Endometrial microvascular endothelial cells (primary cell): ENCODE data around the gene PDCD2L. TPM values are rescaled to one million over a fixed set of nuclear protein-coding genes. Genes with fewer than 3 reads are reported as not detected.
"Not testable (repeated sequence)": the region's sequence is repeated elsewhere in the genome, so short reads cannot be mapped to it uniquely, and the experiment has no call there.

Experiments used
- in situ Hi-C: cut with HindIII; loops from 2 replicates; pipeline ENCODE4 v1.10.0; 2017; ENCODE audit warnings: low sequenced_read_pairs, low pct_unique_long_range_greater_than_20kb; ENCODE audit errors: inconsistent ontology term
- total RNA-seq: library from RNA; depleted of rRNA; stranded (reverse); fragments of >200 nt; gene quantifications from one replicate; pipeline ENCODE4 v1.2.3, GENCODE V29; 2015; ENCODE audit errors: inconsistent ontology term

The PDCD2L gene, protein sequence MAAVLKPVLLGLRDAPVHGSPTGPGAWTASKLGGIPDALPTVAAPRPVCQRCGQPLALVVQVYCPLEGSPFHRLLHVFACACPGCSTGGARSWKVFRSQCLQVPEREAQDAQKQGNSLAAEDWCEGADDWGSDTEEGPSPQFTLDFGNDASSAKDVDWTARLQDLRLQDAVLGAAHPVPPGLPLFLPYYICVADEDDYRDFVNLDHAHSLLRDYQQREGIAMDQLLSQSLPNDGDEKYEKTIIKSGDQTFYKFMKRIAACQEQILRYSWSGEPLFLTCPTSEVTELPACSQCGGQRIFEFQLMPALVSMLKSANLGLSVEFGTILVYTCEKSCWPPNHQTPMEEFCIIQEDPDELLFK
- total RNA-seq: 24.8 TPM

GRCh38 chr19:34404109-34404909 is at the start of gene PDCD2L:
TSS of gene PDCD2L (plus strand) at chr19:34404399. CDS start at chr19:34404431, 32 bp downstream.
- in situ Hi-C loops: no loop called here

- in situ Hi-C loops: no loop called here
These were observed 49.0 kb upstream of the PDCD2L start for GRCh38 chr19:34355201-34355600.

- in situ Hi-C loops: no loop called here
These were observed 47.3 kb upstream of the PDCD2L start for GRCh38 chr19:34356875-34357274.

DNA sequence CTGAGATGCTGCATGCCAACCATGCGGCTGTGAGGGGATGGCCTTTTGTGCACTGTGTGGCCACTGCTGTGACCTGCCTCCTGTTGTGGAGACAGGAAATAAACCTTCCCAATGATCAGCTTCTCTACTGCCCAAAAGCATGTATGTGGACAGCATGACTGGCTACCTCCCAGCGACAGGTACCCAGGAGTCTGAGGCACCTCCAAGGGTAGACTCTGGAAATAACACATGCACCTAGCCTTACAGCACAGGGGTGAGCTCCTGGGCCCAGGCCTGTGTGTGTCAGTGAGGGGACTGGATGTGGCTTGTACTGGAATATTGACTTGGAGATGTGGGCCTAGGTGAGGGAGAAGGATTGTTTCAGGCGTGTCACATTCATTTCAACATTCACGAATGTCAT is 46.8 kb upstream of the PDCD2L start:
- in situ Hi-C loops: no loop called here

GRCh38 chr19:34359140-34359953 is 44.9 kb upstream of the PDCD2L start:
- in situ Hi-C loops: no loop called here

GRCh38 chr19:34359954-34360315 is 44.3 kb upstream of the PDCD2L start:
- in situ Hi-C loops: no loop called here

DNA sequence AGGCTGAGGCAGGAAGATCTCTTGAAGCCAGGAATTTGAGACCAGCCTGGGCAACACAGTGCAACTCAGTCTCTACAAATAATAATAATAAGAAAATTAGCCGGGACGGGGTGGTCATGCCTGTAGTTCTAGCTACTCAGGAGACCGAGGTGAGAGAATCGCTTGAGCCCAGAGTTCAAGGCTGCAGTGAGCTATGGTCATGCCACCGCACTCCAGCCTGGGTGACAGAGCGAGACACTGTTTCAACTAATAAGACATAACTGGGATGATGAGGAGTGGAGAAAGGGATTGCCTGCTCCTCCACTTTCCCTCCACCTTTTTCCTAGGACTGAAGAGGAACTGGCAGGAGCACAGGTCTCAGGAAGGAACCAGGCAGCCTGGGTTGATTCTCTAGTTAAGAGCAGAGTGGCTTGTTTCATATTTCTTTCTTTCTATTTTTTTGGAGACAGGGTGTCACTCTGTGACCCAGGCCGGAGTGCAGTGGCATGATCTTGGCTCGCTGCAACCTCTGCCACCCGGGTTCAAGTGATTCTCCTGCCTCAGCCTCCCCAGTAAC is 43.8 kb upstream of the PDCD2L start:
- in situ Hi-C loops: no loop called here

DNA sequence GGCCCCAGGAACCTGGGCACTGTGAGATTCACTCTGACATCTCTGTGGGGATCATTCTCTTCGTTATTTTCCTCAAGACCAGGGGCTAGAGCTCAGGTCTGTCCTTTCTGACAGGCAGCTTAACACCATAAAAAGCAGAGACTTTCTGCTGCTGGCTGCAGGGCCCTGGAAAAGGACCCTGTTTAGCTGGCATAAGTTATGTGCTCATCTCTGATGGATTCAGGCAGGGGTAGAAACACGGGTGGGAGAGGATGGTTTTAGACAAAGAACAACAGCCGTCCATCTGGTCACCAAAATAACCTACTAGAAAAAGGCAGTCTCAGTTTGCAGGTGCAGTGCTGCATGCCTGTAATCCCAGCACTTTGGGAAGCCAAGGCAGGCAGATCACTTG is 41.5 kb upstream of the PDCD2L start:
- in situ Hi-C loops: no loop called here

DNA sequence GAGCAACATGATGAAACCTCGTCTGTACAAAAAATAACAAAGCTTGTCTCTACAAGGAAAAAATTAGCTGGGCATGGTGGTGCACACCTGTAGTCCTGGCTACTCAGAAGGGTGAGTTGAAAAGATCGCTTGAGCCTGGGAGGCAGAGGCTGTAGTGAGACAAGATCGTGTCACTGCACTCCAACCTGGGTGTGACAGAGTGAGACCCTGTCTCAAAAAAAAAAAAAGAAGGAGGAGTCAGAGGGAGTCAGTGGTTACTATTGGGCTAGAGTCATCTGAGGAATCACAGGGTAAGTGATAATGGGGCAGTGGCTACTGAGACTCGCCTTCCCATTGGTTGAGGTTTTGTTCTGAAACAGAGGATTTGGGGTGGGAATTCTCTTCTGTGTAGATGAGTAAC is 41.1 kb upstream of the PDCD2L start:
- in situ Hi-C loops: no loop called here

GRCh38 chr19:34363930-34364329 is 40.3 kb upstream of the PDCD2L start:
- in situ Hi-C loops: no loop called here

DNA sequence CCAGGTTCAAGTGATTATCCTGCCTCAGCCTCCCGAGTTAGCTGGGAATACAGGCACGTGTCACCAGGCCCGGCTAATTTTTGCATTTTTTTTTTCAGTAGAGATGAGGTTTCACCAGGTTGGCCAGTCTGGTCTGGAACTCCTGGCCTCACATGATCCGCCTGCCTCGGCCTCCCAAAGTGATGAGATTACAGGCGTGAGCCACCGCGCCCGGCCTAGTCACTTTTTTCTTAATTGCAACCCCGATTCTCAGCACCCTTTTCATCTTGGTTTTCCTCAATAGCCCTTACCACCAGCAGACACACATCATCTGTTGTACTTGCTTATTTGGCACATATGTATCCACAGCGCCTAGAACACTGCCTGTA is 39.8 kb upstream of the PDCD2L start:
- in situ Hi-C loops: no loop called here

- in situ Hi-C loops: no loop called here
These were observed 39.3 kb upstream of the PDCD2L start, which contains the start of gene GPI for GRCh38 chr19:34364830-34365462. TSS of gene GPI (plus strand) at chr19:34365196. CDS start at chr19:34365267, 71 bp downstream.

DNA sequence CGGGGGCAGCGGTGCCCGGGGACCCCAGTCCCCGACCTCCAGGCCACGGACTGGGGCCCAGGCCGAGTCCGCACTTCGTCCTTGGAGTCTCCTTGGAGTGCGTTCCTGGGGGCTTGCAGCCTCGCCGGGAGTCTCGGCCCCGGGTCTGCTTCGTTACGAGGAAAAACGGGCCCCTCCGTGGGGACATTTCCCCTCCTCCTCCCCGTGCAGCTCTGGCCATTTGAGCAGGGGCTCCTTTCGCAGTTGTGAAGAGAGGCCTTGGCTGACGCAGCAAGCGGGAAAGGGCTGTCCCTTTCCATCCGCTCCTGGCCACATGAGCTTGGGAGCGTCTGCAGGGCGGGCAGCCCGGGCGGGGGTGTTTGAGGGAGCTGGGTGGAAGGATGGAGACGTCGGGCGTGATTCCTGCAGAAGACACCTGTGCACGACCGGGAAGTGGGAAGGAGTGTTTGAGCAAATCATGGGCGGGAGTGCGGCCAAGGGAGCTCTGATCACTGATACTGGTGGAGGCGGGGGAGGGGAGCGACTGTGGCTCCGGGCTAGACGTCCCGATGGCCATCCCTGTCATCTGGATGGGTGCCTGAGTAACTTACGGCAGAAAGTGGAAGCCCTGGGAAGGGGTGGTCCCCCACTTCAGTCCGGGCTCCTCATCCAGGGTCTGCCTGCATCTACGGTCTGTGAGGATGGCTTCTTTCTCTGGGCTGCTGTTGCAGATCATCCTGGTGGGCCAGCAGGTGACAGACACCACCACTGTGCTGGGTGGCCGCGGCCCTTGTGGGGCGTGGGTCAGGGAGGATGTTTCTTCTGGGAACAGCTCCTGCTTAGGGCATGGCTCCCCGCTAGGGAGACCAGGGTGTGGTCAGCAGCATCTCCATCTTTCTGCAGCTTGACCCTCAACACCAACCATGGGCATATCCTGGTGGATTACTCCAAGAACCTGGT is 38.5 kb upstream of the PDCD2L start:
- in situ Hi-C loops: no loop called here

GRCh38 chr19:34366738-34367623 is 37.2 kb upstream of the PDCD2L start:
- in situ Hi-C loops: no loop called here

DNA sequence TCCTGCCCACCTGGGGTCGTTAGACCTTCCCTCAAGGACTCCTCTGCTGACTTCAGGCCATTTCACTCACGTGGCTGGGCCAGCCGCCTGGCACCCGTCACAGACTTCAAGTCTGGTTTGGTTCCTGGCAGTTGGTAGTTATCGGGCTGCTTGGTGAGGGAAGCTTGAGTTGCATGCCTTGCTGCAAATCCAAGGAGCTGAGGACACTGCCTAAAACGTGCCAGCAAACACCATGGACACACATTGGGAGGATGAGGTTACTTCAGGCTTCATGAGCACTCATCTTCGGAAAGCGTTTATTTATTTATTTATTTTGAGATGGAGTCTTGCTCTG is 36.6 kb upstream of the PDCD2L start:
- in situ Hi-C loops: no loop called here

- in situ Hi-C loops: no loop called here
These were observed 35.9 kb upstream of the PDCD2L start for GRCh38 chr19:34368338-34368737.

- in situ Hi-C loops: not testable (repeated sequence)
These were observed 35.0 kb upstream of the PDCD2L start for GRCh38 chr19:34369166-34369565.
